Sciatic nerve (tissue), 2 donors: Measurements from ENCODE around the gene ERH. TPM values are rescaled to one million over a fixed set of nuclear protein-coding genes. Genes with fewer than 3 reads are reported as not detected.
A peak's percentile ranks its signal among the peaks of the same experiment; 100 is the strongest.
"Not testable (repeated sequence)": the region's sequence is repeated elsewhere in the genome, so short reads cannot be mapped to it uniquely, and the experiment has no call there.

Experiments
- ATAC-seq: fragments of 200-7000 bp; cut with Tn5 transposase; one replicate; pipeline ENCODE4 v1.9.1; 2020; ENCODE audit warnings: mild to moderate bottlenecking, moderate library complexity
- DNase-seq: peaks from one replicate; pipeline ENCODE4 v3.0.0-alpha.2; 2020; ENCODE audit warnings: low spot score
- intact Hi-C: fragments of 100-400 bp; cut with DNase I; formaldehyde crosslinking; loops from one replicate; pipeline ENCODE4 v1.14.2; 2022
- total RNA-seq: library from RNA; stranded (reverse); fragmentation: NEBNext Ultra II Directional; extraction: Animal tissue kit (Norgen Biotek cat#: 25700); gene quantifications from one replicate; pipeline ENCODE4 v1.2.1, GENCODE V29; 2021
- donor health status: DM: no; HTN: no; CAD: no.
- donor health status: DM: no; HTN: no; CAD: no.

The ERH gene
- total RNA-seq, result 113 TPM

DNA sequence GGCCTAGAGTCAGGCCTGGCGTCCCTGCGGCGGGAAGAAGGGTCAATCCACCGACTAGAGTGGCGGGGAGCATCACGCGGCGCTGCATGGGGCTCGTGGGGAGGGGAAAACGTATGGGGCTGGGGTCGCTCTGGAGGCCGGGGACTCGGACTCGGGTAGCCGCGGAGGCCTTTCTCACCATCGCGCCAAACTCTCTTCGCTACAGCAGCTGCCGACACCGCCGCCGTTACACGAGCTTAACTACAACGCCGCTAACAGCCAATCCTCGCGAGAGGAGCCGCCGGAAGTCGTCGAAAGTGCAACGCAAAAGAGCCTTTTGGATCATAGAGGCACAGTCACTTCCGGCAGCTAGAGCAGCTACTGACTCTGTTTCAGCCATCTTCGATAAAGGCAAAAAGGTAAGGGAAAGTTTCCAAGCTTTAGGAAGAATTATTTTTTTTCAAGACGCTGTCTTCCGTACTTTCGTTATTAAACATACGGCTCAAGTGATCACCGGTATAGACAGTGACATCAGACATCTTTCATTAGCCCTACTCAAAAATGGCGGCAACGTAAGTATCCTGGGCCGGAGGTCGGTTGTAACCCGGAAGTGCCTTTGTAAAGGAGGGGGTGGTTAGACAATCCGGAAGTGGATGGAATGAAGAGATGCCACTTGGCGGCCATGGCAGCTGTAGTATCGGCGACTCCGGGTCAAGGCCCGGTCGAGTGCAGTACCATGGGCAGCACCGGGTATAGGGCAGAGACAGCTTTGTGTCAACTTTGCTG is at the start of gene ERH, which contains the start of gene SLC39A9:
TSS of gene ERH (minus strand) at position 247 of the 765 bp plus-strand sequence. CDS start at position 181, 66 bp downstream.
TSS of gene SLC39A9 (plus strand) at position 640 of the 765 bp plus-strand sequence. CDS start 678 bp downstream, outside the sequence.
- ATAC-seq, result peak; percentile 99
- intact Hi-C loops, result no loop called here
- DNase-seq, result peak; percentile 98

DNA sequence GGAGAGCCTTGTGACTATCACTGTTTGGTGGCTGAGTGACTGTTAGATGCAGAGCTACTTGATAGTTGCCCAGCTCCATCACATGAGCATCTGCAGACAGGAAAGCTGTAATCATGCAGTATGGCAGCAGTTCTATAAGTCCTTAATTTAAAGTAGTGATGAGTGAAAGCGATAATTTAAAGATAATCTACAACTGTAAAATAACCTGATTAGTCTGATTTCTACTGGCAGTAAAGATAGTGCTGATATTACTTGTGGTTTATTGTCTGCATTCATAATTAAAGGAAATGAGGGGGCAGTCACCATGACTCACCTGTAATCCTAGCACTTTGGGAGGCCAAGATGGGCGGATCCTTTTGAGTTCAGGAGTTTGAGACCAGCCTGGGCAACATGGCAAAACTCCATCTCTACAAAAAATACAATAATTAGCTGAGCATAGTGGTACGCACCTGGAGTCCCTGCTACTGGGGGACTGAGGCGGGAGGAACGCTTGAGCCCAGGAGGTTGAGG is 45.3 kb upstream of the ERH start:
- intact Hi-C loops, result no loop called here
- ATAC-seq (no peak), DNase-seq (no peak)

DNA sequence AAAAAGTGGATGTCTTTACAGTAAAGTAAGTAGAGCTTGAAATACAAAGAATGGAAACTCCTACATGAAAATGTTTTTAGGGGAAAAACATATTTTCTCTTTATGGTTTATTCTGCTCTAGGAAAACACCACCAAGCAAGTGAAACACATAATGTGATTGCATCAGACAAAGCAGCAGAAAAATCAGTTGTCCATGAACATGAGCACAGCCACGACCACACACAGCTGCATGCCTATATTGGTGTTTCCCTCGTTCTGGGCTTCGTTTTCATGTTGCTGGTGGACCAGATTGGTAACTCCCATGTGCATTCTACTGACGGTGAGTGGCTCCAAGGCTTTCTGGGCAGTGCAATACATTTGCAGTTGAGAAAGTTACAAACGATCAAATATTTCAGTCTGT is 43.8 kb upstream of the ERH start:
- DNase-seq (no peak), ATAC-seq (no peak)
- intact Hi-C loops, result no loop called here

DNA sequence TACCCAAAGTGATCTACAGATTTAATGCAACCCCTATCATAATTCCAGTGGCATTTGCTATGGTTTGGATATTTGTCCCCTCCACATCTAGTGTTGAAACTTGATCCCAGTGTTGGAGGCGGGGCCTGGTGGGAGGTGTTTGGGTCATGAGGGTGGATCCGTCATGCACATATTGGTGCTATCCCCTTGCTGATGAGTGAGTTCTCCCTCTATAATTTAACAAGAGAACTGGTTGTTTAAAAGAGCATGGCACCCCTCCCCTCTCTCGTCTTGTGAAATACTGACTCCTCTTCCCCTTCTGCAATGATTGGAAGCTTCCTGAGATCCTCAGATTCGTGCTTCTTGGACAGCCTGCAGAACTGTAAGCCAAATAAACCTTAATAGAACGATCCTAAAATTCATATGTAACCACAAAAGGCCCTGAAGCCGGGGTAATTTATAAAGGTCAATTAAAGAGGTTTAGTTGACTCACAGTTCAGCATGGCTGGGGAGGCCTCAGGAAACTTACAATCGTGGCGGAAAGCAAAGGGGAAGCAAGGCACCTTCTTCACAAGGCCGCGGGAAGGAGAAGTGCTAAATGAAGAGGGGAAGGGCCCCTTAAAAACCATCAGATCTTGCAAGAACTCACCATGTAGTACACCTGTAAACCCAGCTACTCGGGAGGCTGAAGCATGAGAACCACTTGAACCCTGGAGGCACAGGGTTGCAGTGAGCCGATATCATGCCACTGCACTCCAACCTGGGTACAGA is 41.6 kb upstream of the ERH start:
- DNase-seq (no peak), ATAC-seq (no peak)
- intact Hi-C loops, result no loop called here

DNA sequence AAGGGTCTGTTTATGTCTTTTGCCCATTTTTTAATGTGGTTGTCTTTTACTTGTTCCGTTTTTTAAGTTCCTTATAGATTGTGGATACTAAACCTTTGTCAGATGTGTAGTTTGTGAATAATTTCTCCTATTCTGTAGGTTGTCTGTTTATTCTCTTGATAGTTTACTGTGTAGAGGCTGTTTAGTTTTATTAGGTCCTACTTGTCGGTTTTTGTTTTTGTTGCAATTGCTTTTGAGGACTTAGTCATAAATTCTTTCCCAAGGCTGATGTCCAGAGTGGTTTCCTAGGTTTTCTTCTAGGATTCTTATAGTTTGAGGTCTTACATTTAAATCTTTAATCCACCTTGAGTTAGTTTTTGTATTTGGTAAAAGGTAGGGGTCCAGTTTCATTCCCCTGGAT is 34.3 kb upstream of the ERH start:
- intact Hi-C loops, result no loop called here
- ATAC-seq, result no peak
- DNase-seq, result no peak

DNA sequence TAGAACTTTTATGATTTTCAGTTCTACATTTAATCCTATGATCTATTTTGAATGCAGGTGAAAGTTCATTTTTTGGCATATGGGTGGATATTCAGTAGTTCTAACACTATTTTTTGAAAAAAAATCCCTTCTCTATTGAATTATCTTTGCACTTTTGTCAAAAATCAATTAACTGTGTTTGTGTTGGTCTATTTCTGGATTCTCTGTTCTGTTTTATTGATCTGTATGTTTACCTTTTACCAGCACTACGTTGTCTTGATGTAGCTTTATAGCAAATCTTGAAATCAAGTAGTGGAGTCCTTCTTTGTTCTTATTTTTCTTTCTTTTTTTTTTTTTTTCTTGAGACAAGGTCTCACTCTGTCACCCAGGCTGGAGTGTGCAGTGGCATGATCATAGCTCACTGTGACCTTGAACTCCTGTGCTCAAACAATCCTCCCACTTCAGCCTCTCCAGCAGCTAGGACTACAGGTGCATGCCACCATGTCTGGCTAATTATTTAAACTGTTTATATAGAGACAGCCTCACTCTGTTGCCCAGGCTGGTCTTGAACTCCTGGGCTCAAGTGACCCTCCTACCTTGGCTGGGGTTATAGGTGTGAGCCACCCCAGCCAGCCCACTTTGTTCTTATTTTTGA is 32.3 kb upstream of the ERH start:
- DNase-seq (no peak), ATAC-seq (no peak)
- intact Hi-C loops, result no loop called here

DNA sequence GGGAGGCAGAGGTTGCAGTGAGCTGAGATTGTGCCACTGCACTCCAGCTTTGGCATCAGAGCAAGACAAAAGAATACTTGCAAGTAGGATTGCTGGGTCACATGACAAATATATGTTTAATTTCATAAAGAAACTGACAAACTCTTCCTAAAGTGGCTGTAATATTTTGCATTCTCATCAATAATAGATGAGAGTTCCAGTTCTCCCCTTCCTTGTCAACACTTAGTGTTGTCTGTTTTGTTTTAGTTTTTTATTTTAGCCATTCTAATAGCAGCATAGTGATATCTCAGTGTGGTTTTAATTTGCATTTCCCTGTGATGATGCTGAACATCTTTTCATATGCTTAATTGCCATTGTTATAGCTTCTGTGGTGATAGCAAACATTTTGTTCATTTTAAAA is 31.5 kb upstream of the ERH start:
- intact Hi-C loops, result no loop called here
- ATAC-seq (no peak), DNase-seq (no peak)

DNA sequence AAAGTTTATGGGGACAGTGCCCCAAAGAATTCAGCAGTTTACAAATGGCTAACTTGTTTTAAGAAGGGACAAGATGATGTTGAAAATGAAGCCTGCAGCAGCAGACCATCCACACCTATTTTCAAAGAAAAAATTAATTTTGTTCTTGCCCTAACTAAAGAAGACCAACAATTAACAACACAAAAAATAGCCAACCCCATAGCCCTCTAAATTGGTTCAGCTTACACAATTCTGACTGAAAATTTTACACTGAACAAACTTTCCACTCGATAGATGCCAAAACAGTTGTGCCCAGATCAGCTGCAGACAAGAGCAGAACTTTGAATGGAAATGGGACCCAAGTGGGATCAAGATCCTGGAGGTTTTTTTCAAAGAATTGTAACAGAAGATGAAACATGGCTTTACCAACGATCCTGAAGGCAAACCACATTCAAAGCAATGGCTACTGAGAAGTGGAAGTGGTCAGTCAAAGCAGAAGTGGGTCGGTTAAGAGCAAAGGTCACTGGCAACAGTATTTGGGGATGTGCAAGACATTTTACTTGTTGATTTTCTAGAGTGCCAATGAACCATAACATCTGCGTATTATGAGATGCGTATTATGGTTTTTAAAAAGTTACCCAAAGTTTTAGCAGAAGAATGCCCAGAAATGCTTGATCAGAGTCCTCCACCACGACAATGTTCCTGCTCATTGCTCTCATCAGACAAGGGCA is 30.3 kb upstream of the ERH start:
- DNase-seq (no peak), ATAC-seq (no peak)
- intact Hi-C loops, result no loop called here

DNA sequence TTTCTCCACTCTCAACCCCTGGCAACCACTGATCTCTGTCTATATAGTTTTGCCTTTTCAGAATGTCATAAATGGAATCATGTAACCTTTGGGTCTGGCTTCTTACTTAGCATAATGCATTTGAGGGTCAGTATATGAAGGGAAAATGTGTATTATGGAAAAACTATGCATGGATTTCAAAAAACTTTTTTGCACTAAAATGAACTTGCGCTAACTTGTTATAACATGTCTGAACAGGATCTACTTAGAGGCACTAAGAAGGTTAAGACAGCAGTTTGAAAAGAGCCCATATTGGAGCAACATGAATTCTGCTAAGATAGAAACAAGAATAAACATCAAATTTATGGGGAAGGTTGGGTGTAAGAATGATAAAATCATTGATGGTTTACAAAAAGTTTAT is 29.5 kb upstream of the ERH start:
- intact Hi-C loops, result no loop called here
- no peak for DNase-seq
- ATAC-seq, result no peak

DNA sequence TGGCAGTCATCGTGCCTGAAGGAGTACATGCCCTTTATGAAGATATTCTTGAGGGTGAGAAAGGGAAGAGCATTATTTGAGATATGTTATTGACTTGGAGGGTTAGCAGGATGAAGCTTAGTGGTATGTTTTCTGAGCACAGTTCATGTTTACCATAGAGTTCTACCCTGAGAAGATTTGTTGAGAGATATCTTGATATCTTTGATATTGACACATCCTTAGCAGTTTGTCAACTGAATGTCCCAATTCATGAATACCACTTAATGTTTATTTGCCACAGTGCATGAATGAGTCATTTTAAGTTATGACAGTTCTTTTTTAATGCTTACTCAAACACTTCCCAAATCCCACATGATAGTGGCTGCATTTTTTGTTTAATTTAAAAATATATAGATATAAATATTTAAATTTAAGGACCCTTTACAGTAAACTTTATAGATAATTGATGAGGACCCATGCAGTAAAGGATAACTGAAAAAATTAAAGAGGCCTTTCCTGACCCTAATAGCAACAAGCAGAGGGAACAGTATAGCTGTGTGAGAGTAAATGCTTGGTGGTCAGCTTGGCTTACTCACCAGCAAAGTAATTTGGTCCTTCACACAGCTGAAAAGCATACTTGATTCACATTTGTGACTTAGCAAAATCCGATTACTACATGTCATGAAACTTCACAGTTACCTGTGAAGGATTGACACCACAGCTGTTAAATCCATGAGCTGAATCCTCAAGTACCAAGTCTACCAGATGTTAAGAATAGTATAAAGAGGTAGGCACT is 26.2 kb upstream of the ERH start:
- ATAC-seq (no peak), DNase-seq (no peak)
- intact Hi-C loops, result no loop called here

DNA sequence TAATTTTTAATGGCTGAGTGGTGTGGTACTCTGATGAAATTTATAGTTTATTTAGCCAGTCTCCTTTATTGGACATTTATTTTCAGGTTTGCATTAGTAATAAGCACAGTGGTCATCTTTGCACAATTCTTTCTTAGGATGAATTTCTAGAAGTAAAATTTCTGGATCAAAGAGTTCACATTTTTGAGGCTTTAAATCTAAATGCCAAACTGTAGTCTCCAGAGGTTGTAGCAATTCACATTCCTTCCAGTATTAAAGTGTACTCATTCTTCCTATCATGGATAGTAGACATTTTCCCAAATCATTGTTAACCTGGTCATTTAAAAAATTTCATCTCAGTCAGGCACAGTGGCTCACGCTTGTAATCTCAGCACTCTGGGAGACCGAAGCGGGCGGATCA is 25.2 kb upstream of the ERH start:
- DNase-seq, result no peak
- ATAC-seq, result no peak
- intact Hi-C loops, result no loop called here

DNA sequence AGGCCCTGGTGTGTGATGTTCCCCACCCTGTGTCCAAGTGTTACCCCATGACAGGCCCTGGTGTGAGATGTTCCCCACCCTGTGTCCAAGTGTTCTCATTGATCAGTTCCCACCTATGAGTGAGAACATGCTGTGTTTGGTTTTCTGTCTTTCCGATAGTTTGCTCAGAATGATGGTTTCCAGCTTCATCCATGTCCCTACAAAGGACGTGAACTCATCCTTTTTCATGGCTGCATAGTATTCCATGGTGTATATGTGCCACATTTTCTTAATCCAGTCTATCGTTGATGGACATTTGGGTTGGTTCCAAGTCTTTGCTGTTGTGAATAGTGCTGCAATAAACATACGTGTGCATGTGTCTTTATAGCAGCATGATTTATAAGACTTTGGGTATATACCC is 18.0 kb upstream of the ERH start:
- intact Hi-C loops, DNase-seq, ATAC-seq: not testable (repeated sequence)

DNA sequence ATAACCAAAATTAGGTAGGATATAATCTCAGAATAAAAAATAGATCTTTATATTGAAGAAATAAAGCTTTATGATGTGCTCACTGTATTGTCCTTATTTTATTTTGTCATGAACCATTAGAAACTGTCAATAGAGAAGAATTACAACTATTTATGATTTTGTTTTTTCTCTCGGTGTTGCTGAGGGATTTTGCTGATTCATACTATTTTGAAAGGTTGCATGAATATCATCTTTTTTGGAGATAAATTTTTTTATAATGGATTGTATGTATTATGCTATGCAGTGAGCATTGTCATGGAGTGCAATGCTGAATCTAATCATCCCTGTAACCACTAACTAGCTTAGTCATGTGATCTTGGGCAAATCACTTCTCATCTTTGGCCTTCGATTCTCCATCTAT is 15.4 kb upstream of the ERH start:
- ATAC-seq (no peak), DNase-seq (no peak)
- intact Hi-C loops, result no loop called here

DNA sequence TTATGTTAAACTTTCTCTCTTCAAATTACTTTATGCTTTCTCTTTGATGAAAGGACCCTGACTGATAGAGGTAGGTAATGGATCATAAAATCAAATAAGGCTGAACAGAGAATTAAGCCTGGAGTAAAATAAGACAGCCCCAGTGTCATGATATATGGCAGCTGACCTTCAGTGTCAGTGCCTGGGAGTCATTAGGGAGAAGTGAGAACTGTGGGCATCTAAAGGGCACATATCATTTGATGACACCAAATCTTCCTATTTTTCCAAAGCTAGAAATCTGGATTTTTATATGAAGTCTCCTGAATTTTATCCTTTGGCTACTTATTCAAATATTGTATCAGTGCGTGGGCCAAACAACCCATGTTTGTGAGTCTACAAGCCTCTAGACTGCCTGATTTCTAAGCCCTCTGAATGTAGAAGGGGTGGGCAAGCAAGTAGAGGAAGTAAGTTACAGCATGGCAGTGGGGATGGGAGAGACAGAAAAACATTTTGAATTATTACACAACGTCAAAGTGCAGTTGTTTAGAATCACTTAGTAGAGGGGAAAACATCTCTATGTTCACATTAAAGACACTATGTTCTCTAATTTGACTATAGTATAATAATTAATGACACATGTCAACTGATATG is 10.3 kb upstream of the ERH start:
- no peak for ATAC-seq
- no peak for DNase-seq
- intact Hi-C loops, result no loop called here

DNA sequence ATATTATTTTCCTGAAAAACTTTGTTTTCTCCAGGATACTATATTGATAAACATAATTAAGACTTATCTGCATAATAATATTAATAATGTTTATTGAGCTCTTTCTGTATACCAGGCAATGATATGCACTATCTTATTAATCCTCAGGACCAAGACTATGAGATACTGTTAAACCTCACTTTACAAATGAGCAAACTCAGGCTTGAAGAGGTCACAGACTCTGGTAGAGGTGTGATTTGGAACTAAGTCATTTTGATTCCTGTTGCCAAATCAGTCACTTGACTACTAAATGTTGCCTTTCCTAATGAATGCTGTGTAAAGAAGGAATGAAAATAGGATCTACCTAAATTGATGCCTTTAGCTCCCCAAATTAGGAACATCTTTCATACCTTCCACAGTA is 7.7 kb upstream of the ERH start:
- intact Hi-C loops, result no loop called here
- no peak for ATAC-seq
- DNase-seq, result no peak

DNA sequence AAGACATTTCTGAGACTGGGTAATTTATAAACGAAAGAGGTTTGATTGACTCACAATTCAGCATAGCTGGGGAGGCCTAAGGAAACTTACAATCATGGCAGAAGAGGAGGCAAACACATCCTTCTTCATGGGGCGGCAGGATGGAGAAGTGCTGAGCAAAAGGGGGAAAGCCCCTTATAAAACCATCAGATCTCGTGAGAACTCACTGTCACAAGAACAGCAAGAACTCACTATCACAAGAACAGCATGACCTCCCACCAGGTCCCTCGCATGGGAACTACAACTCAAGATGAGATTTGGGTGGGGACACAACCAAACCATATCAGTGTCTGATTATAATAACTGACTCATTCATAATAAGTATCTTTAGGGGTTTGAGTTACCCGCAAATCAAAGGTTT is 6.8 kb upstream of the ERH start:
- intact Hi-C loops, result no loop called here
- DNase-seq (no peak), ATAC-seq (no peak)

DNA sequence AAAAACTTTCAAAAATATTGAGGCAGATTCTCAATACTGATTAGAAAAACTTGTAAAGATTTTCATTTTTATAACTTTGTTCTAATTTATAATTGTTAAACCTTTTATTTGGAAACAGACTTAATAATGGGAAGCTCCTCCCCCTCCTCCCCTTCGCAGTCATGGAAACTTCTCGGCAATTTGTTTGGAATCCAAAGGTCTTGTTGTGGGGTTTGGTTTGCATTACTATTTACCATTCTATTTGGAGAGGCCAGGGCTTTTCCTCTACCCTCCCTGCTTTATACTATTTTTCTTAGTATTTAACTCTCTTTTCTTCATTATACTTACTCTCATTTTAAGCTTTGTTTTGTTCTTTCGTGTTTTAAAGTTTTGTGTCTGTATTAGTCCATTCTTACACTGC is 6.4 kb upstream of the ERH start:
- DNase-seq (no peak), ATAC-seq (no peak)
- intact Hi-C loops, result no loop called here

DNA sequence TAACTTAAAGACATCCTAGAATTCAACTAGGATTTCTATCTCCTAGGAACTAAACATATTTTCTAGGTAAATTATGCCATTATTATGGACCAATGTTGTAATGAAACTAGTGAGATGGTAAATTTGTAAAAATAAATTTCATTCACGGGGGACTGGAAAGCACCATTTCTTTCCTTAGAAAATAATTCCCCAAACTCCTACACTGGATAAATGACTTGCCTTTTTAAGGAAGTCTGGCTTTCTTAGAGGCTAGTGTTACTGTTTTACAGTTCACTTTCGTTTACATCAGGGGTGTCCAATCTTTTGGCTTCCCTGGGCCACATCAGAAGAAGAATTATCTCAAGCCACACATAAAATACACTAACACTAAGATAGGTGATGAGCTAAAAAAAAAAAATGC is 3.7 kb upstream of the ERH start:
- intact Hi-C loops, result no loop called here
- DNase-seq, result no peak
- ATAC-seq, result no peak
